ENCODE data around the gene PTPRG.

PTPRG gene

DNA sequence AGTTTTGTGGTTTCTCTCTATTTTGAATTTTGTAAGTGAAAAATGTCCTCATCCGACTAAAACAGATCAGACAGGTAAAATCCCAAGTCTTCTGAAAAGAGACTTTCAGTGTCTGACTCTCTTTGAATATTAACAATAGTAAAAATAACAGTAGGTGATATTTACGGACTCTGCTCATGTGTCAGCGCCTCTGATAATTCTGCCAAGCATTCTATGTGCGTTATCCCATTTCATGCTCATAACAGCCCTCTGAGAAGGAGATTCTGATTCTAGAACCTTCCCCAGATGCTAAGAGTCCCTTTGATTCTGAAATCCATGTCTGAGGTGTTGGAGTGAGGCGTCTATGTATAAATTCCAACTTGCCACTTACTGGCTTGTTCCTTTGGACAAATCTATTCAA lies 529.1 kb downstream of the PTPRG start:
- no peak for DNase-seq

- DNase-seq = no peak
Observed at GRCh38 chr3:62093025-62093424, 531.7 kb downstream of the PTPRG start.

DNA sequence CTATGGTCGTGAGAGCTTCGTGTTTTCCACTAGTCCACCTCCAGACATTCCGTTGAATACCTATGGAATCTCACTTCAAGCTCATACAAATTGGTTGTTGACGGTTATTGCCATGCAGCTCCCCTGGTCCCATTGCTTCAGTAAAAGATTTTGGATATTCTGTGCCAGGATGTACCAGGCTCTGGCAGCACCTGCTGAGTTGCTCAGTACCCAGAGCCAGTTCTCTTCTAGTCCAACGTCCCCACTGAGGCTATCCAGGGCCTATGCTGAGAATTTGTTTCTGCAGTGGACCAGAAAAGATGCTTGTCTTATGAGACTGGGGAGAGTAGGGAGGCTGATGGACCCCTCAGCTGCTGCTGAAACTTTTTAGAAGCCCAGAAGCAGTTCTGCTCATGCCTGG lies 533.1 kb downstream of the PTPRG start:
- no peak for DNase-seq

DNA sequence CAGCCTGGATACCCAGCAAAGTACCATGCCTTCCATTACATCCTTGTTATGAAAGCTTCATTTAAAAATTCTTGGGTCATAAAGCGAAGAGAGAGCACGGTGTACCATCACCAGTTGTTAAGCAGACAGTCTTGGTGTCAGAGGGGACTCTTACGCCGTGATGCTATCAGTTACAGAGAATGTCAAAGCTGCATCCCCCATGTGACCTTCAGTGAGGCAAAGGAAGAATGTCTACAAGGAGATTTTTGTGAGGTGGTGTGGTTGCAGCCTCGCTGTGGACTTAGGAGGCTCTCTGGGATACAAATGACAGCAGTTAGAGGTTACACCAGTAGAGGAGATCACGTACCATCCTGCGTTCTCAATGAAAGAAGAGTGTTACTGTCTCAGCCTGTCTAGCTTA lies 533.7 kb downstream of the PTPRG start:
- DNase-seq = no peak

- DNase-seq = no peak
Observed at GRCh38 chr3:62095756-62096155, 534.4 kb downstream of the PTPRG start.

GRCh38 chr3:62096521-62096920 lies 535.1 kb downstream of the PTPRG start:
- DNase-seq = no peak

DNA sequence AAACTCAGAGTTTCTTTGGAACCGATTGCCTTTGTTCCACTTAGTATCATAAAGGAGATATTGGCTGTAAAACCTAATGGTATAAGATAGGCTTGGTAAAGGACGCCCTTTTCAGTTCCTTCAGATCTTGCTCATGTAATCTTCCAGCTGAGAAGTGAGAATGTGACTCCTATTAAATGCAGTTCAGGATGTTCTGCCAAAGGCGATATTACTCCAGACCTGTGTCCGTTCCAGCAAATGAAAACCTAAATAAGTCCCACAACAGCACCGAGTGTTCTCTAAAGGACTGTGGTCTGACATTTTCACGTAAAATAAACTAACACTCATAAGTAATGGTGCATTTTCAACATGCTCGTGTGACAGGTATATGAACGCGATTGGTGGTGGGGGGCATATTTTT lies 535.8 kb downstream of the PTPRG start:
- no peak for DNase-seq

- DNase-seq = no peak
Observed at GRCh38 chr3:62098646-62099365, 537.4 kb downstream of the PTPRG start.

- DNase-seq = no peak
Observed at GRCh38 chr3:62100282-62100989, 539.1 kb downstream of the PTPRG start.

- DNase-seq = no peak
Observed at GRCh38 chr3:62101488-62101887, 540.1 kb downstream of the PTPRG start.

DNA sequence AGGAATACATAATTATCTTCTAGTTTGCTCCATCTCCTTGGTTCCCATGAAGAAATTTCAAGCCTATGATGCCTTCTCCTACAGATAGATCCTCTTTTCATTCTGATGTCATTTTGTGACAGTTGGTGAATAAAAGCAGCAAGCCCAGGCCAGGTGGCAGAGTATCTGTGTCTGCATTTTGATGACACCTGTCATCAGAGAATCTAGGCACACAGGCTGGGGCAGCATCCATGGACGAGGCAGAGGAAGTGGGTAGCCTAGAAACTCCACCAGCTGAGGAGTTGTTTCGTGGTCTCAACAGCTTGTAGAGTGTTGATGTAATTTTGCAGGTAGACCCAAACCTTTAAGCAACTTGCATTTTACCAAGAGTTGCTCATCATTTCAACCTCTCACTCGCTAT lies 542.2 kb downstream of the PTPRG start:
- no peak for DNase-seq

DNA sequence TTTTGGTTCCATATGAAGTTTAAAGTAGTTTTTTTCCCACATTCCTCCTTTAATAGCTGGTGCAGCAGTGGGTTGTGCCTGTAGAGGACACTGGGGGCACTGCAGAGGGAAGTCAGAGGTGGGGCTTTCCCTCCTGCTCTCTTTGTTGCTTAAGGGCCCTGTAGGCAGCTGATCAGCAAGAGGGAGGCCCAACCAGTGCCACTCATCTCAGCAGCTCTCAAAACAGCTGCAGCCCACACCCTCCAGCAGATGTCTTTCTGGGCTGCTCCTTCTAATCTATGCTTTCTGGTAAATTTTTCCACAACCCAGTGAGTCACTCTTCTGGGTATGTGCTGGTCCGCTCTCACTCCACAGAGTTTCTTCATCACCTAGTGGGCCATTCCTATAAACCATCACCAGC lies 548.2 kb downstream of the PTPRG start:
- peak; percentile 19 for DNase-seq

GRCh38 chr3:62110443-62111225 lies 549.3 kb downstream of the PTPRG start:
- DNase-seq = no peak

DNA sequence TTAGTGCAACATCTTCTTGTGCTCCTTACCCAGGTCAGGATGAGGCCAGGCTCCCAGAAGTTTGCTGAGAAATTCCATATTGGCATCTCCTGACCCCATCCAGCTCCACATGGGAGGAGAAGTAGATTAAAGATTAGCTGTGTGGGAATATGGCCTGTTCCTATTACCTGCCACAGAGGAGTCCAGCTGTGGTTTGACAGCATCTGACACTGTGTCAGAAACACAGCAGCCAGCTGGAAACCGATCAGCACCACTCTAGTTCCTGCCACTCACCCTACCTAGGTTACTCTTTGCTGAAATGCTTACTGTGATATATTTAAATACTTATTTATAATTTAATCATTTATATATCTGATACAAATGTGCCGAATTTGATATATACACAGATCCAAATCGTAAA lies 551.7 kb downstream of the PTPRG start:
- DNase-seq = no peak

GRCh38 chr3:62114763-62115162 lies 553.4 kb downstream of the PTPRG start:
- no peak for DNase-seq

DNA sequence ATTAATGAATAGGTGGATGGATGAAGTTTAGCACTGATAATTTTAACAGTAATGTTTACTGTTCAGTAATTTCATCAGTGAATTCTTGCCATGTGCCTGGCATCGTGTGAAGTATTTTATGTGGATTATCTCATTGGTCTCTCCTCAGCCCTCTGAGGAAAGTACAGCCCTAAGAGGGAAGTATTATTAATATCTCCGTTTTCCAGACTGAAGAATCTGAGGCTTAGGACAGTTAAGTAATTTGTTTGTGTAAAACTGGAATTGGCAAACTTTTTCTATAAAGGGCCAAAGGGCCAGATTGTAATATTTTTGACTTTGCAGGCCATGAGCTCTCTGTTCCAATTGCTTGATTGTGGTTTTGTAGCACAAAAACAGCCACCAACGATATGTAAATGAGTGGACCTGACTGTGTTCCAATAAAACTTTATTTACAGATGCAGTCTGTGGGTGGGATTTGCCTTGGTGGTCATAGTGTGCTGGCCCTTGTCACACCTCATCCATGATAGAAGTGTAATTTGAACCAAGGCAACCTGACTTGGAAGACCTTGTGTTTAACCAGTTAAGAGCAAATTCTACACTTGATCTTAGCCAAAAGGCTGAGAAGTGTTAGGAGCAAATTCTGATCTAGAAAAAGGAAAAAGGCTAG lies 556.7 kb downstream of the PTPRG start:
- DNase-seq = no peak

DNA sequence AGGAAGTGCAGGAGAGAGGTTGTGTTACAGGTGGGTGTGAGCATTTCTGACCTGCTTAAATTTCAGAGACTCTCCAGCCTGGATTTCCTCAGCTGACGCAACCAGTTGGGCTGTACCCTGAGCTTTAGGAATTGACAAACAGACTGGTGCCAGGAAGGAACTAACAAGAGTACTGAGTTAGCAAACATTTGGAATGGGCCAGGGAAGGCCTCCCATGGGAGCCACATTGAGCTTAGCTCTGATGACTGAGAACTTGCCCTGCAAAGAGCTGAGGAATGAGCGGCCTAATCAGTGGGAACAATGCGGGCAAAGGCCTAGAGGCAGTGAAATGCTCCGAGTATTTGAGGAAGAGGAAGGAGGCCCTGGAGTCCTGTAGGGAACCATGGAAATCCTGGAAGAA lies 557.8 kb downstream of the PTPRG start:
- DNase-seq = no peak

- no peak for DNase-seq
Observed at GRCh38 chr3:62122819-62123218, 561.4 kb downstream of the PTPRG start.

DNA sequence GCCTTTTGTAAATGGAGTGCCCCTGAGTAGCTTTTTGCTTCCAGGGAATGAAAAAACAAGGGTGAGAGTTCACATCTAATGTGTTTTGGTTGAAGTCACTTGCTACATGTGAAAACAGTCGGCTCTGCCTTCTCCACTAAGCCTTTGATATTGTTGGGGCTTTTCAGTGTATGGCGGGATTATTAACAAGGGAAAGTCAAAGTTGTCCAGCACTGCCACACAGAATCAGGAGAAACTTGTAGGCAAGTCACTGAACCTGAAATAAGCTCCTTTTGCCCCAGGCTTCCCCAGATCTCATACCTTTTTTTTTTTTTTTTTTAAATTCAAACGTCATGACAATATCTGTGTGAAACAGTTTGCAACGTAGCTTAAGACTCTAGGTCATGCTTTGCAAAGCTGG lies 564.0 kb downstream of the PTPRG start:
- no peak for DNase-seq

DNA sequence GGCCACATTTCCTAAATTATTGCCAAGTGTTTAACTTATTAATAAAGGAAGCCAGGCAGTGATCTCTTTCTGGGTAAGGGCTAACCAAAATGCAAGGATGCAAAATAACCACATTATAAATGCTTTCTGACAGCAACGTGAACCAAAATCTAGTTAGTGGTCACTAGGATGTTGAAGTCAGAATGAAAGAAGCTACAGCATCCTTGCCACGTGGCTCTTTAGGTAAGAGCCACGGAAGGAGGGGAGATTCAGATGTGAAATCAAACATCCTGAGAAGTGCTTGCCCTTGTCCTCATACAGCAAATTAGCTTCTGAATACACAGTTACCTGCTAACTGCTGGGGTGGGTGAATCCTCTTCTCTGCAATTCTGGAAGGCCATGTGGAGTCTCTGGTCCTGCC lies 565.7 kb downstream of the PTPRG start:
- DNase-seq = no peak

- no peak for DNase-seq
Observed at GRCh38 chr3:62128051-62128450, 566.7 kb downstream of the PTPRG start.

GRCh38 chr3:62128681-62129080 lies 567.3 kb downstream of the PTPRG start:
- DNase-seq = no peak

DNA sequence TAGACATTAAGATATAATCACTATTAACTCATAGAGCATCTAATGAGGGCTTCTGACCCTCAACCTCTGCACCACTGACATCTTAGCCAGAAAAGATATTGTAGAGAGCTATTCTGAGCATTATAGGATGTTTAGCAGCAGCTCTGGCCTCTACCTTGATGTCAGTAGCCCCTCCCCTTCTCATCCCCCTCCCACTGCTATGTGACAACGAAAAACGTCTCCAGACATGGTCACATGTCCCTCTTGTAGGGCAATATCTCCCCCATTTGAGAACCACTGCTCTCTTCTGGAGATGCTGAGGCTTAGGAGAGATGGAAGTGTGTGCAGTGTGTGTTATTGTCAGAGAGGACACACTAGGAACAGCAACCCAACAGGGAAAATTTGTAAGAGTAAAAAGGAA lies 569.7 kb downstream of the PTPRG start:
- no peak for DNase-seq

DNA sequence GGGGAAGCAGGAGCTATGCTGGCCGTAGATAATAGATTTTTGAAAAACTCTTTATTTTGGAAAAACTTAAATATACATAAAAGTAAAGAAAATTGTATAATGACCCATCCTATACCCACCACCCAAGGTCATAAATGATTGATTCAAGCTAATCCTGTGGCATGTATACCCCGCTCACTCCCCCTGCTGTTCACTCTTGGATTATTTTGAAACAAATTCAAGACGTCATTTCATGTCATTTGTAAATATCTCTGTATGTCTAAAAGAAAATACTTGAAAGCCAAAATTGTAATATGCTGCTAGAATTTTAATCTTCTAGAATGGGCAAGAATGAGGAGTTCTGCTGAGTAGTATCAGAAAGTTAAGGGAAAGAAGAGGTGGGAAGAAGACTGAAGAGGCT lies 570.2 kb downstream of the PTPRG start:
- no peak for DNase-seq

Data from 8988T (cell line).